COLO668 (cell line): ENCODE results near the gene TREH.
A peak's percentile ranks its signal among the peaks of the same experiment; 100 is the strongest.

Source experiments
- DNase-seq: peaks from one replicate; lab custom pipeline; 2025; ENCODE audit not compliant: unreplicated experiment; lab: John Stamatoyannopoulos, UW

The TREH gene

GRCh38 chr11:118666371-118666770 lies 13.1 kb downstream of the TREH start:
- DNase-seq: no peak

- DNase-seq: no peak
These were observed 15.5 kb downstream of the TREH start for GRCh38 chr11:118663902-118664301.

- DNase-seq: no peak
These were observed 16.1 kb downstream of the TREH start for GRCh38 chr11:118663381-118663780.

GRCh38 chr11:118662401-118663271 lies 16.8 kb downstream of the TREH start:
- no peak for DNase-seq

- DNase-seq: no peak
These were observed 17.8 kb downstream of the TREH start for GRCh38 chr11:118661425-118662301.

GRCh38 chr11:118660681-118661424 lies 18.6 kb downstream of the TREH start:
- peak; percentile 64 for DNase-seq

GRCh38 chr11:118659953-118660680 lies 19.3 kb downstream of the TREH start:
- DNase-seq: no peak

GRCh38 chr11:118659314-118659952 lies 20.0 kb downstream of the TREH start:
- peak; percentile 90 for DNase-seq

GRCh38 chr11:118658429-118659313 lies 20.8 kb downstream of the TREH start:
- no peak for DNase-seq

GRCh38 chr11:118657709-118658428 lies 21.6 kb downstream of the TREH start:
- DNase-seq: no peak

GRCh38 chr11:118657238-118657637 lies 22.2 kb downstream of the TREH start:
- DNase-seq: no peak

- DNase-seq: no peak
These were observed 22.8 kb downstream of the TREH start for GRCh38 chr11:118656563-118657165.

- DNase-seq: no peak
These were observed 23.8 kb downstream of the TREH start for GRCh38 chr11:118655486-118656190.

GRCh38 chr11:118653684-118654390 lies 25.6 kb downstream of the TREH start:
- no peak for DNase-seq

GRCh38 chr11:118652681-118653181 lies 26.7 kb downstream of the TREH start:
- no peak for DNase-seq

GRCh38 chr11:118651820-118652219 lies 27.6 kb downstream of the TREH start:
- DNase-seq: no peak

GRCh38 chr11:118650366-118650765 lies 29.1 kb downstream of the TREH start:
- DNase-seq: no peak
